Panc1 (cell line): Measurements from ENCODE around the gene ADK.

Experiments
- TCF7L2 ChIP-seq: IDR thresholded peaks from 2 replicates; pipeline ENCODE4 v1.6.1; 2011; ENCODE audit warnings: mild to moderate bottlenecking, low read depth, low read length, inconsistent platforms
- TF ChIP-seq, protein P1 (sequence below): fragments of 450-650 bp; IDR thresholded peaks from 2 replicates; pipeline ENCODE4 v1.5.1; 2017; ENCODE audit warnings: mild to moderate bottlenecking
- TF ChIP-seq, protein P2 (sequence below), 2 experiments: IDR thresholded peaks; 2 replicates each; pipeline ENCODE4 v1.6.1; 2011 to 2012; ENCODE audit warnings: low read depth in 2 of 2, control low read depth in 1 of 2, low read length in 1 of 2, mild to moderate bottlenecking in 1 of 2, moderate library complexity in 1 of 2; ENCODE audit not compliant: insufficient read depth in 1 of 2

DNA sequence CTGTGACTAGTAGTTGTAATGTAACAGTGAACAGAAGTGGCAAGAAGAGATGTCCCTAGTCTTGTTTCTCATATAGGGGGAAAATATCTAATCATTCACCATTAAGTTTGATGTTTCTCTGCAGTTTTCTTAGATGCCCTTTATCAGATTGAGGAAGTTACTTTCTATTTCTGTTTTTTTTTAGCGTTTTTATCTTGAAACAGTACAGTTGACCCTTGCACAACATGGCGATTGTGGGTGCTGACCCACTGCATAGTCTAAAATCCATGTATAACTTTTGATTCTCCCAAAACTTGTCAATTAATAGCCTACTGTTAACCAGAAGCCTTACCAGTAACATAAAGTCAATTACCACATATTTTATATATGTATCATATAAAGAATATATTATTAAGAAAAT lies 192.0 kb downstream of the ADK start:
- TF ChIP-seq, protein P1, sequence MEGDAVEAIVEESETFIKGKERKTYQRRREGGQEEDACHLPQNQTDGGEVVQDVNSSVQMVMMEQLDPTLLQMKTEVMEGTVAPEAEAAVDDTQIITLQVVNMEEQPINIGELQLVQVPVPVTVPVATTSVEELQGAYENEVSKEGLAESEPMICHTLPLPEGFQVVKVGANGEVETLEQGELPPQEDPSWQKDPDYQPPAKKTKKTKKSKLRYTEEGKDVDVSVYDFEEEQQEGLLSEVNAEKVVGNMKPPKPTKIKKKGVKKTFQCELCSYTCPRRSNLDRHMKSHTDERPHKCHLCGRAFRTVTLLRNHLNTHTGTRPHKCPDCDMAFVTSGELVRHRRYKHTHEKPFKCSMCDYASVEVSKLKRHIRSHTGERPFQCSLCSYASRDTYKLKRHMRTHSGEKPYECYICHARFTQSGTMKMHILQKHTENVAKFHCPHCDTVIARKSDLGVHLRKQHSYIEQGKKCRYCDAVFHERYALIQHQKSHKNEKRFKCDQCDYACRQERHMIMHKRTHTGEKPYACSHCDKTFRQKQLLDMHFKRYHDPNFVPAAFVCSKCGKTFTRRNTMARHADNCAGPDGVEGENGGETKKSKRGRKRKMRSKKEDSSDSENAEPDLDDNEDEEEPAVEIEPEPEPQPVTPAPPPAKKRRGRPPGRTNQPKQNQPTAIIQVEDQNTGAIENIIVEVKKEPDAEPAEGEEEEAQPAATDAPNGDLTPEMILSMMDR: no peak
- TF ChIP-seq, protein P2, sequence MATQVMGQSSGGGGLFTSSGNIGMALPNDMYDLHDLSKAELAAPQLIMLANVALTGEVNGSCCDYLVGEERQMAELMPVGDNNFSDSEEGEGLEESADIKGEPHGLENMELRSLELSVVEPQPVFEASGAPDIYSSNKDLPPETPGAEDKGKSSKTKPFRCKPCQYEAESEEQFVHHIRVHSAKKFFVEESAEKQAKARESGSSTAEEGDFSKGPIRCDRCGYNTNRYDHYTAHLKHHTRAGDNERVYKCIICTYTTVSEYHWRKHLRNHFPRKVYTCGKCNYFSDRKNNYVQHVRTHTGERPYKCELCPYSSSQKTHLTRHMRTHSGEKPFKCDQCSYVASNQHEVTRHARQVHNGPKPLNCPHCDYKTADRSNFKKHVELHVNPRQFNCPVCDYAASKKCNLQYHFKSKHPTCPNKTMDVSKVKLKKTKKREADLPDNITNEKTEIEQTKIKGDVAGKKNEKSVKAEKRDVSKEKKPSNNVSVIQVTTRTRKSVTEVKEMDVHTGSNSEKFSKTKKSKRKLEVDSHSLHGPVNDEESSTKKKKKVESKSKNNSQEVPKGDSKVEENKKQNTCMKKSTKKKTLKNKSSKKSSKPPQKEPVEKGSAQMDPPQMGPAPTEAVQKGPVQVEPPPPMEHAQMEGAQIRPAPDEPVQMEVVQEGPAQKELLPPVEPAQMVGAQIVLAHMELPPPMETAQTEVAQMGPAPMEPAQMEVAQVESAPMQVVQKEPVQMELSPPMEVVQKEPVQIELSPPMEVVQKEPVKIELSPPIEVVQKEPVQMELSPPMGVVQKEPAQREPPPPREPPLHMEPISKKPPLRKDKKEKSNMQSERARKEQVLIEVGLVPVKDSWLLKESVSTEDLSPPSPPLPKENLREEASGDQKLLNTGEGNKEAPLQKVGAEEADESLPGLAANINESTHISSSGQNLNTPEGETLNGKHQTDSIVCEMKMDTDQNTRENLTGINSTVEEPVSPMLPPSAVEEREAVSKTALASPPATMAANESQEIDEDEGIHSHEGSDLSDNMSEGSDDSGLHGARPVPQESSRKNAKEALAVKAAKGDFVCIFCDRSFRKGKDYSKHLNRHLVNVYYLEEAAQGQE (IDR thresholded peaks at IDR 0.05; ENCODE audit: insufficient read depth in 1 of 2, low read depth in 2 of 2, low read length in 1 of 2): no peak
- TF ChIP-seq TCF7L2: no peak
